Measurements from ENCODE around the gene DHRSX. TPM values are rescaled to one million over a fixed set of nuclear protein-coding genes. Genes with fewer than 3 reads are reported as not detected.

Gene DHRSX
- 18.3 and 21.9 TPM in 2 replicates for total RNA-seq

DNA sequence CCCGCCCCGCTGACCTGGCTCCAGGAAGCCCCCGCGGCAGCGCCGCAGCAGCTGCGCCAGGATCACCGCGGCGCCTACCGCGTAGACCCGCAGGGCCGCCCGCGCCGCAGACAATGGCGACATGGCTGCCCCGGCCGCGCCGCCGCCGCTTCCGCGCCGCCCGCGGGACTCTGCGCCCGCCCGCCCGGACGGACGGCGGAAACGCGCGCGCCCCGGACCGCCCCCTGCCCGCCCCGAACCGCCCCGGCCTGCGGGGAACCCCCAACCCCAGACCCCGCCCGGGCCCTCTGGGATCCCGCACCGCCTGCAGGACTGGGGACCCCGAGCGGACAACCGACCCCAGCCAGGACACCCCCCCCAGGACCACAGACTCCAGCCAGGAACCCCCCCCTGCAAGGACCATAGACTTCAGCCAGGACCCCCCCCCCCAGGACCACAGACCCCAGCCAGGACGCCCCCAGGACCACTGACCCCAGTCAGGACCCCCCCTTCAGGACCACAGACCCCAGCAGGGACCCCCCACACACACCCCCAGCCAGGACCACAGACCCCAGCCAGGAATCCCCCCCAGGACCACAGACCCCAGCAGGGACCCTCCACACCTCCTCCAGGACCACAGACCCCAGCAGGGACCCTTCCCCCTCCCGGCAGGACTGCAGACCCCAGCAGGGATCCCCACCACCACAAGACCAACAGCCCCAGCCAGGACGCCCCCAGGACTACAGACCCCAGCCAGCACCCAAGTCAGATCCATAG is at the start of gene DHRSX, which contains the start of gene ZBED1:
DHRSX (minus strand) TSS at position 174 of the 756 bp plus-strand sequence; CDS start at position 123, 51 bp downstream.
ZBED1 (minus strand) TSS at position 174 of the 756 bp plus-strand sequence. CDS start 10,257 bp downstream, outside the sequence.

Other genes with a start within 250 kb of the DHRSX start
- 11.7 and 32.8 TPM in 2 replicates for gene ZBED1, start within 50 bp of the DHRSX start, total RNA-seq
- 46.0 and 76.1 TPM in 2 replicates for gene CD99, start 190.3 kb upstream of the DHRSX start, total RNA-seq

All from tracheal epithelial cell (primary cell).